GM12878 (cell line): Measurements from ENCODE around the gene LGALS4. TPM values are rescaled to one million over a fixed set of nuclear protein-coding genes. Genes with fewer than 3 reads are reported as not detected.

Experiments
- BRCA1 ChIP-seq: IDR thresholded peaks from 2 replicates; pipeline ENCODE4 v1.6.1; 2011; ENCODE audit warnings: low read depth, low read length, improper control_type of control experiment
- CBX3 ChIP-seq: fragments of 200-600 bp; sonication (generic); IDR thresholded peaks from 2 replicates; pipeline ENCODE4 v1.6.1; 2016; ENCODE audit warnings: low read depth, borderline replicate concordance
- CEBPB ChIP-seq, 2 experiments: fragments of 150-350 bp in 1 of 2; IDR thresholded peaks; 2 replicates each; pipeline ENCODE4 v1.6.1; 2012 to 2014; ENCODE audit warnings: low read depth in 2 of 2, low read length in 2 of 2, borderline replicate concordance in 1 of 2, inconsistent platforms in 1 of 2
- CHD2 ChIP-seq: IDR thresholded peaks from 2 replicates; pipeline ENCODE4 v1.6.1; 2011; ENCODE audit warnings: low read depth, low read length, improper control_type of control experiment, borderline replicate concordance
- CHD4 ChIP-seq: fragments of 200-600 bp; sonication (generic); IDR thresholded peaks from 2 replicates; pipeline ENCODE4 v1.6.1; 2016; ENCODE audit warnings: mild to moderate bottlenecking
- ETV6 ChIP-seq, 2 experiments: fragments of 450-650 bp in 1 of 2; IDR thresholded peaks in 1 of 2; conservative IDR thresholded peaks in 1 of 2; 2 replicates each; pipeline ENCODE4 v1.6.1; 2014; ENCODE audit warnings: antibody characterized with exemption in 1 of 2, borderline replicate concordance in 1 of 2, low read depth in 1 of 2, mild to moderate bottlenecking in 1 of 2, moderate library complexity in 1 of 2
- KAT2A ChIP-seq: conservative IDR thresholded peaks from 2 replicates; pipeline ENCODE4 v1.6.1; 2011; ENCODE audit warnings: low read depth, low read length; ENCODE audit not compliant: control insufficient read depth
- MEF2A ChIP-seq: IDR thresholded peaks from 2 replicates; pipeline ENCODE4 v1.6.1; 2011; ENCODE audit warnings: low read depth, mild to moderate bottlenecking, low read length, moderate library complexity; ENCODE audit not compliant: insufficient read depth
- MEF2B ChIP-seq: fragments of 450-650 bp; IDR thresholded peaks from 2 replicates; pipeline ENCODE4 v1.6.1; 2018; ENCODE audit warnings: mild to moderate bottlenecking, moderate library complexity; ENCODE audit not compliant: partially characterized antibody, poor library complexity, severe bottlenecking
- MTA2 ChIP-seq: fragments of 450-650 bp; IDR thresholded peaks from 2 replicates; pipeline ENCODE4 v1.6.1; 2016; ENCODE audit warnings: low read depth, mild to moderate bottlenecking, moderate library complexity
- MXI1 ChIP-seq: fragments of 150-350 bp; IDR thresholded peaks from 2 replicates; pipeline ENCODE4 v1.6.1; 2011; ENCODE audit warnings: low read depth, mild to moderate bottlenecking, inconsistent platforms, low read length, improper control_type of control experiment
- NFXL1 ChIP-seq: fragments of 450-650 bp; IDR thresholded peaks from 2 replicates; pipeline ENCODE4 v1.6.1; 2017; ENCODE audit warnings: antibody characterized with exemption, mild to moderate bottlenecking, borderline replicate concordance
- POLR2AphosphoS5 ChIP-seq: IDR thresholded peaks from 2 replicates; pipeline ENCODE4 v1.6.1; 2011; ENCODE audit warnings: mild to moderate bottlenecking, low read length, inconsistent platforms
- PRDM15 ChIP-seq: fragments of 450-650 bp; formaldehyde crosslinking; IDR thresholded peaks from 2 replicates; pipeline ENCODE4 v1.4.0; 2020; ENCODE audit warnings: mild to moderate bottlenecking, moderate library complexity
- RB1 ChIP-seq: fragments of 450-650 bp; formaldehyde crosslinking; IDR thresholded peaks from 2 replicates; pipeline ENCODE4 v1.6.1; 2017; ENCODE audit warnings: mild to moderate bottlenecking, borderline replicate concordance
- SMAD5 ChIP-seq: IDR thresholded peaks from 2 replicates; pipeline ENCODE4 v1.6.1; 2016; ENCODE audit warnings: antibody characterized with exemption, low read depth
- SMC3 ChIP-seq: IDR thresholded peaks from 2 replicates; pipeline ENCODE4 v1.6.1; 2011; ENCODE audit warnings: low read length, improper control_type of control experiment, borderline replicate concordance
- SUPT20H ChIP-seq: IDR thresholded peaks from 2 replicates; pipeline ENCODE4 v1.6.1; 2011; ENCODE audit warnings: low read depth, mild to moderate bottlenecking, low read length, moderate library complexity, borderline replicate concordance; ENCODE audit not compliant: control insufficient read depth
- USF1 ChIP-seq: IDR thresholded peaks from 2 replicates; pipeline ENCODE4 v1.6.1; 2011; ENCODE audit warnings: borderline replicate concordance, low read depth, mild to moderate bottlenecking, moderate library complexity, mixed read lengths, low read length; ENCODE audit not compliant: insufficient read depth; ENCODE audit errors: extremely low read length
- WRNIP1 ChIP-seq: IDR thresholded peaks from 2 replicates; pipeline ENCODE4 v1.6.1; 2011; ENCODE audit warnings: low read depth, low read length, improper control_type of control experiment, borderline replicate concordance
- ZBTB4 ChIP-seq: fragments of 450-650 bp; formaldehyde crosslinking; IDR thresholded peaks from 2 replicates; pipeline ENCODE4 v1.4.0; 2022; ENCODE audit warnings: mild to moderate bottlenecking, moderate library complexity
- ZNF207 ChIP-seq: fragments of 450-650 bp; IDR thresholded peaks from 2 replicates; pipeline ENCODE4 v1.6.1; 2014; ENCODE audit warnings: antibody characterized with exemption, mild to moderate bottlenecking, borderline replicate concordance
- ZNF24 ChIP-seq: fragments of 450-650 bp; IDR thresholded peaks from 2 replicates; pipeline ENCODE4 v1.6.1; 2017; ENCODE audit warnings: antibody characterized with exemption, mild to moderate bottlenecking
- polyA plus RNA-seq, 11 experiments: library from polyadenylated mRNA; depleted of rRNA in 4 of 11; unstranded in 6 of 11; stranded (reverse) in 5 of 11; fragments of >200 nt; fragmentation: Nextera tagmentation in 4 of 11; fragmentation: Illumina TruSeq in 1 of 11; extraction: Ambion mirVana in 4 of 11; extraction: Trizol in 1 of 11; gene quantifications; 1 replicate in 1 of 11; 2 replicates in 10 of 11; pipeline versions ENCODE4 v1.2.1 to v1.2.3, GENCODE V29; 2011 to 2016; ENCODE audit warnings: inconsistent platforms in 2 of 11, missing spikeins in 2 of 11, low read depth in 1 of 11
- total RNA-seq, 4 experiments: library from RNA; depleted of rRNA in 3 of 4; stranded (reverse); fragments of >200 nt in 3 of 4; fragmentation: Illumina TruSeq in 1 of 4; extraction: Trizol in 1 of 4; gene quantifications; 2 replicates each; pipeline versions ENCODE4 v1.2.1 to v1.2.3, GENCODE V29; 2013 to 2021

Gene LGALS4
- total and polyA plus RNA-seq, 10 of the 15 experiments (the other 5 are each of a cell fraction or from before 2014, with no cell fraction given) = 0.13 to 2.1 (median 0.26) TPM; not detected in 4

GRCh38 chr19:38851622-38852230 is 39.0 kb upstream of the LGALS4 start (continued):
- TF ChIP-seq ETV6 (conservative IDR thresholded peaks at IDR 0.05 in 1 of 2, IDR thresholded peaks at IDR 0.05 in 1 of 2; ENCODE audit: borderline replicate concordance in 1 of 2, low read depth in 1 of 2) = no peak
- no peak for TF ChIP-seq WRNIP1
- no peak for TF ChIP-seq NFXL1
- TF ChIP-seq MXI1 = peak; percentile 74
- 0 out of 2 replicates have a peak, but pooled peaks have one; percentile 31 for TF ChIP-seq SMAD5
- TF ChIP-seq RB1 = peak; percentile 59; the same call in 1 of the 2 replicates
- no peak for TF ChIP-seq SUPT20H
- no peak for TF ChIP-seq BRCA1
- no peak for TF ChIP-seq CBX3
- peak; percentile 30 for TF ChIP-seq MEF2B
- peak; percentile 92 for TF ChIP-seq USF1
- TF ChIP-seq MEF2A = no peak
- TF ChIP-seq CHD4 = no peak
- TF ChIP-seq MTA2 = peak; percentile 36; the same call in 1 of the 2 replicates
- TF ChIP-seq KAT2A = no peak
- TF ChIP-seq ZNF207 = no peak; the same call in 1 of the 2 replicates
- TF ChIP-seq POLR2AphosphoS5 = peak; percentile 63; the same call in 1 of the 2 replicates
- TF ChIP-seq CHD2 = peak; percentile 89
- TF ChIP-seq ZBTB4 = no peak
- no peak for TF ChIP-seq CEBPB (IDR thresholded peaks at IDR 0.05; ENCODE audit: borderline replicate concordance in 1 of 2, low read depth in 2 of 2, low read length in 2 of 2)
- no peak for TF ChIP-seq ZNF24
- TF ChIP-seq PRDM15 (CRISPR knock-in tag) = no peak
- no peak for TF ChIP-seq SMC3
